Skeletal muscle tissue (tissue), 4 donors: ENCODE data around the gene HCLS1. TPM values are rescaled to one million over a fixed set of nuclear protein-coding genes. Genes with fewer than 3 reads are reported as not detected.
A peak's percentile ranks its signal among the peaks of the same experiment; 100 is the strongest.

Experiments
- H3K27ac ChIP-seq: one replicate; pipeline ENCODE4 v1.7.0; 2013; ENCODE audit warnings: mild to moderate bottlenecking, low read depth, low read length, inconsistent platforms
- H3K27me3 ChIP-seq, 3 donors: one replicate each; pipeline ENCODE4 v1.7.0; 2013; ENCODE audit warnings: low read length in 3 of 3; ENCODE audit not compliant: control insufficient read depth in 3 of 3, insufficient read depth in 3 of 3
- H3K36me3 ChIP-seq, 3 donors: one replicate each; pipeline ENCODE4 v1.7.0; 2013; ENCODE audit warnings: low read length in 3 of 3; ENCODE audit not compliant: control insufficient read depth in 3 of 3, insufficient read depth in 3 of 3
- H3K4me1 ChIP-seq, 3 donors: one replicate each; pipeline ENCODE4 v1.7.0; 2013; ENCODE audit warnings: low read length in 3 of 3, mild to moderate bottlenecking in 3 of 3; ENCODE audit not compliant: control insufficient read depth in 3 of 3, insufficient read depth in 3 of 3
- H3K4me3 ChIP-seq, 3 donors: one replicate each; pipeline ENCODE4 v1.7.0; 2013; ENCODE audit warnings: low read length in 3 of 3
- H3K9ac ChIP-seq, 3 donors: one replicate each; pipeline ENCODE4 v1.7.0; 2013; ENCODE audit warnings: low read length in 3 of 3, mild to moderate bottlenecking in 3 of 3, moderate library complexity in 2 of 3, low read depth in 1 of 3
- H3K9me3 ChIP-seq, 3 donors: one replicate each; pipeline ENCODE4 v1.7.0; 2013; ENCODE audit warnings: low read length in 3 of 3; ENCODE audit not compliant: control insufficient read depth in 3 of 3
- total RNA-seq: library from RNA; depleted of rRNA; stranded (reverse); fragments of >200 nt; gene quantifications from one replicate; pipeline ENCODE4 v1.2.3, GENCODE V29; 2014
- donor health status: Osteomylitis.

Gene HCLS1, protein sequence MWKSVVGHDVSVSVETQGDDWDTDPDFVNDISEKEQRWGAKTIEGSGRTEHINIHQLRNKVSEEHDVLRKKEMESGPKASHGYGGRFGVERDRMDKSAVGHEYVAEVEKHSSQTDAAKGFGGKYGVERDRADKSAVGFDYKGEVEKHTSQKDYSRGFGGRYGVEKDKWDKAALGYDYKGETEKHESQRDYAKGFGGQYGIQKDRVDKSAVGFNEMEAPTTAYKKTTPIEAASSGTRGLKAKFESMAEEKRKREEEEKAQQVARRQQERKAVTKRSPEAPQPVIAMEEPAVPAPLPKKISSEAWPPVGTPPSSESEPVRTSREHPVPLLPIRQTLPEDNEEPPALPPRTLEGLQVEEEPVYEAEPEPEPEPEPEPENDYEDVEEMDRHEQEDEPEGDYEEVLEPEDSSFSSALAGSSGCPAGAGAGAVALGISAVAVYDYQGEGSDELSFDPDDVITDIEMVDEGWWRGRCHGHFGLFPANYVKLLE
- 9.4 TPM for total RNA-seq

GRCh38 chr3:121660356-121661171, at the start of gene HCLS1:
Gene HCLS1, minus strand, starts transcription at chr3:121660903. Its CDS starts 2,556 bp downstream, at chr3:121658347.
- Histone ChIP-seq H3K4me3 (peak within 1 kb of the TSS; percentile 24 to 67 (median 48)), H3K9ac (peak within 1 kb of the TSS in 2 of 3 donors; percentile 1 to 17), H3K36me3 (peaks cover 10 to 21% (median 15%) of the 10 kb centered on the region in 3 donors)

GRCh38 chr3:121710347-121710746, 49.6 kb upstream of the HCLS1 start:
- H3K9ac ChIP-seq, result no peak overlapping the region
- H3K27me3 ChIP-seq, result no peaks in the 10 kb centered on the region
- no peaks in the 10 kb centered on the region for H3K4me1 ChIP-seq
- H3K27ac ChIP-seq, result no peak overlapping the region
- H3K9me3 ChIP-seq, result no peaks in the 10 kb centered on the region
- H3K4me3 ChIP-seq, result no peak overlapping the region
- H3K36me3 ChIP-seq, result peaks cover 3 to 23% (median 9%) of the 10 kb centered on the region in 3 donors

More at GRCh38 chr3:121660356-121661171, at the start of gene HCLS1:
- no peaks in the 10 kb centered on the region for H3K27me3 ChIP-seq
- H3K27ac ChIP-seq, result peak within 1 kb of the TSS; percentile 68
- peaks cover 6 to 13% (median 8%) of the 10 kb centered on the region in 3 donors for H3K4me1 ChIP-seq
- H3K9me3 ChIP-seq, result no peaks in the 10 kb centered on the region

DNA sequence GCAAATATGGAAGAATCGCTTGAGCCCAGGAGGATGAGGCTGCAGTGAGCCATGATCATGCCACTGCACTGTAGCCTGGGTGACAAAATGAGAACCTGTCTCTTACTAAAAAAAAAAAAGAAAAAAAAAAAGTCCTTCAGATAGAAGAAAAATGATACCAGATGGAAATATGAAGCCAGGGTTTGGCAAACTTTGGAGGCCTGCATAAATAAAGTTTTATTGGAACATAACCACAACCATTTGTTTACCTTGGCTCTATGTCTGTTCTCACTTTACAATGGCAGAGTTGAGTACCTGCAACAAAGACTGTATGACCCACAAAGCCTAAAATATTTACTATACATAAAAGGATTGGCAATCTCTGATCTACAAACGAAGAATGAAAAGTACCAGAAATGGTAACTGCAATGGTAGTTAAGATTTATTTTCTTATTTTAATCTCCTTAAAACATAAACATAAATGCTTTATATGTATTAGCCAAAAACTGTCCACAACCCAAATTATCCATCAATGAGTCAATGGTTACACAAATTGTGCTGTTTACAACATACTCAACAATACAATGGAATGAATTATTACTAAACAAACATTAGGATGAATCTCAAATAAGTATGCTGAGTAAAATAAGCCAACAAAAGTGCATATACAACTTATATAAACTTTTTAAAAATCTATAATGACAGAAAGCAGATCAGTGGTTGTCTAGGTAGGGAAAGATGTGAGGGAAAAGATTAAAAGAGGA, 47.0 kb upstream of the HCLS1 start:
- Histone ChIP-seq H3K4me3 (no peak overlapping the region), H3K9ac (no peak overlapping the region), H3K4me1 (no peaks in the 10 kb centered on the region), H3K9me3 (no peaks in the 10 kb centered on the region), H3K27ac (no peak overlapping the region), H3K27me3 (no peaks in the 10 kb centered on the region), H3K36me3 (peaks cover 0 to 4% (median 3%) of the 10 kb centered on the region in 3 donors)

GRCh38 chr3:121705541-121705940, 44.8 kb upstream of the HCLS1 start:
- H3K4me3 ChIP-seq, result no peak overlapping the region
- H3K27ac ChIP-seq, result no peak overlapping the region
- H3K27me3 ChIP-seq, result no peaks in the 10 kb centered on the region
- H3K9ac ChIP-seq, result no peak overlapping the region
- H3K9me3 ChIP-seq, result no peaks in the 10 kb centered on the region
- peaks cover 0 to 2% (median 2%) of the 10 kb centered on the region in 3 donors for H3K36me3 ChIP-seq
- no peaks in the 10 kb centered on the region for H3K4me1 ChIP-seq

DNA sequence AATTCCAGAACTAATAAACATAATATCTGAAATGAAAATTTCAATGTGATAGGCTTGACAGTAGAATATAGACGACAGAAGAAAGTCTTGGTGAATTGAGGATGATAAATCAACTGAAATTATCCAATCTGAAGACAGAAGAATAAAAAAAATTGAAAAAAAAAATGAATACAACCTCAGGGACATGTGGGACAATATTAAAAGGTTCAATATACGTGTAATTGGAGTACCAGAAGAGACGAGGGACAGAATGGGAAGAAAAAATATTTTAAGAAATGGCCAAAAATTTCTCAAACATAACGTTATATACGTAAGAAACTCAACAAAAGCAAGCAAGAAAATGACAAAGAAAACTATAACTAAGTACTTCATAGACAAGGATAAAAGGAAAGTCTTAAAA, 43.3 kb upstream of the HCLS1 start:
- Histone ChIP-seq H3K27me3 (no peaks in the 10 kb centered on the region), H3K4me1 (peaks cover 0 to 1% (median 0%) of the 10 kb centered on the region in 3 donors), H3K9ac (no peak overlapping the region), H3K27ac (no peak overlapping the region), H3K36me3 (peaks cover 0 to 3% (median 2%) of the 10 kb centered on the region in 3 donors), H3K9me3 (no peaks in the 10 kb centered on the region), H3K4me3 (no peak overlapping the region)

- no peak overlapping the region for H3K9ac ChIP-seq
- H3K27me3 ChIP-seq, result no peaks in the 10 kb centered on the region
- H3K9me3 ChIP-seq, result no peaks in the 10 kb centered on the region
- no peak overlapping the region for H3K4me3 ChIP-seq
- peaks cover 4 to 24% (median 13%) of the 10 kb centered on the region in 3 donors for H3K36me3 ChIP-seq
- H3K4me1 ChIP-seq, result peaks cover 0 to 2% (median 0%) of the 10 kb centered on the region in 3 donors
- no peak overlapping the region for H3K27ac ChIP-seq
Measured at GRCh38 chr3:121698901-121699300, 38.2 kb upstream of the HCLS1 start.

GRCh38 chr3:121698476-121698875, 37.8 kb upstream of the HCLS1 start:
- Histone ChIP-seq H3K27me3 (no peaks in the 10 kb centered on the region), H3K27ac (no peak overlapping the region), H3K4me3 (no peak overlapping the region), H3K36me3 (peaks cover 4 to 27% (median 16%) of the 10 kb centered on the region in 3 donors), H3K9ac (no peak overlapping the region), H3K9me3 (no peaks in the 10 kb centered on the region), H3K4me1 (peaks cover 0 to 2% (median 0%) of the 10 kb centered on the region in 3 donors)

DNA sequence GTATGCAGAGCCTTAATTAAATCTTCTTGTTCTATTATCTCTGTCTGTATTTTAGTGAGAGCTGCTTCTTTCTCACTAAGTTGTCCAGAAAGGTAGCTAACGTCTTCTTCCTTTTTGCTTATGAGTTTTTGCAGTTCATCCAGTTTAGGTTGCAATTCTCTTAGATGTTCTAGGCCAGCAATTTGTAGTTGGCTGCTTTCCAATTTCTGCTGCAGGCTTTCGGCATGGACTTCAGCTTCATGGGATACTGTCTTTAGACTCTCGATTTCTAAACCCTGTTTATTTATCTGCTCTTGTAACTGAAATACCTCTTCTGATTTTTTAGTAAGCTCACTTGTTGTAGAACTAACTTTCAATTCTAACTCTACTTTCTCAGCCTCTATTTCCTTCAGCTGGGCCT, 35.5 kb upstream of the HCLS1 start:
- no peaks in the 10 kb centered on the region for H3K27me3 ChIP-seq
- H3K27ac ChIP-seq, result no peak overlapping the region
- no peak overlapping the region for H3K4me3 ChIP-seq
- H3K4me1 ChIP-seq, result peaks cover 0 to 2% (median 0%) of the 10 kb centered on the region in 3 donors
- H3K9ac ChIP-seq, result no peak overlapping the region
- H3K36me3 ChIP-seq, result peaks cover 13 to 41% (median 30%) of the 10 kb centered on the region in 3 donors
- no peaks in the 10 kb centered on the region for H3K9me3 ChIP-seq

- Histone ChIP-seq H3K9me3 (no peaks in the 10 kb centered on the region), H3K4me3 (no peak overlapping the region), H3K27me3 (no peaks in the 10 kb centered on the region), H3K36me3 (peaks cover 11 to 38% (median 32%) of the 10 kb centered on the region in 3 donors), H3K4me1 (no peaks in the 10 kb centered on the region), H3K27ac (no peak overlapping the region), H3K9ac (no peak overlapping the region)
Measured at GRCh38 chr3:121692010-121692699, 31.5 kb upstream of the HCLS1 start.
